Motor neuron (in vitro differentiated cells): Measurements from ENCODE around the gene KDM4D. TPM values are rescaled to one million over a fixed set of nuclear protein-coding genes. Genes with fewer than 3 reads are reported as not detected.
A peak's percentile ranks its signal among the peaks of the same experiment; 100 is the strongest.

Source experiments
- ATAC-seq, 8 experiments: fragments of 200-7000 bp; cut with Tn5 transposase; replicated peaks in 6 of 8; 2 replicates each; pipeline ENCODE4 v1.8.0; 2021; ENCODE audit warnings: mild to moderate bottlenecking in 8 of 8, moderate library complexity in 8 of 8
- H3K27ac ChIP-seq, 2 donors: fragments of 250-450 bp; sonication (Bioruptor Pico); 2 replicates each; pipeline ENCODE4 v1.9.0; 2021; ENCODE audit warnings: antibody characterized with exemption in 2 of 2, mild to moderate bottlenecking in 2 of 2, moderate library complexity in 1 of 2
- H3K4me1 ChIP-seq, 2 donors: fragments of 250-450 bp; sonication (Bioruptor Pico); replicated peaks in 1 of 2; 2 replicates each; pipeline ENCODE4 v1.6.1; 2021; ENCODE audit warnings: antibody characterized with exemption in 2 of 2, mild to moderate bottlenecking in 2 of 2, moderate library complexity in 1 of 2
- H3K4me3 ChIP-seq, 5 donors: fragments of 250-450 bp; sonication (Bioruptor Pico); 2 replicates each; pipeline ENCODE4 v1.9.0; 2021; ENCODE audit warnings: antibody characterized with exemption in 5 of 5, mild to moderate bottlenecking in 5 of 5, moderate library complexity in 4 of 5
- WGBS, 10 experiments: fragments of 450-650 bp; shearing (Covaris generic); methylation state at CpG; one replicate each; pipeline ENCODE4 v1.0.0; 2022; 5-methylcytosine and 5-hydroxymethylcytosine counted together
- in situ Hi-C, 9 experiments: fragments of 400-800 bp; cut with MboI; loops; one replicate each; pipeline ENCODE4 v1.15.0; 2021; ENCODE audit warnings: low sequenced_read_pairs in 9 of 9, low pct_unique_long_range_greater_than_20kb in 2 of 9; ENCODE audit not compliant: unreplicated experiment in 9 of 9
- total RNA-seq, 8 experiments: library from RNA; unstranded; fragments of 300-600 nt; gene quantifications; 2 replicates each; pipeline versions ENCODE4 v1.2.3 to v1.2.4, GENCODE V29; 2022

KDM4D gene
- total RNA-seq, 8 experiments from 2014 or later = 0.97 to 3.9 (median 2.3) TPM

GRCh38 chr11:94964934-94965333 lies 8.6 kb upstream of the KDM4D start:
- WGBS, 10 experiments = 73 to 100% (median 100%) methylated on average over 1 to 4 of the region's 4 CpGs; no CpG with 5 or more reads in 2 of the 10 experiments
- ATAC-seq = no peak
- Histone ChIP-seq H3K4me1 (no peaks in the 10 kb centered on the region), H3K4me3 (no peak overlapping the region), H3K27ac (no peak overlapping the region)
- in situ Hi-C loops = loop anchor here in 1 of 9 experiments (25.0 kb wide), 1 partner anchor 797 kb away; no protein-coding TSS in a partner anchor

- ATAC-seq = no peak
- H3K27ac ChIP-seq = no peak overlapping the region
- WGBS, 10 experiments = 82 to 100% (median 94%) methylated on average over 1 of the region's 1 CpG; no CpG with 5 or more reads in 4 of the 10 experiments
- in situ Hi-C loops = loop anchor here in 1 of 9 experiments (25.0 kb wide), 1 partner anchor 794 kb away; no protein-coding TSS in a partner anchor
- peaks cover 4 to 8% of the 10 kb centered on the region in 2 donors for H3K4me1 ChIP-seq
- no peak overlapping the region for H3K4me3 ChIP-seq
Measured at GRCh38 chr11:94968334-94968958, 5.1 kb upstream of the KDM4D start.

GRCh38 chr11:94972700-94973098 lies 810 bp upstream of the KDM4D start:
- no peak for ATAC-seq
- WGBS, 10 experiments = 0 to 22% (median 0%) methylated on average over 1 to 3 of the region's 5 CpGs
- Histone ChIP-seq H3K27ac (peak overlapping the region in 1 of 2 donors; percentile 83), H3K4me3 (peak overlapping the region; percentile 60 to 98 (median 69)), H3K4me1 (peaks cover 4 to 10% of the 10 kb centered on the region in 2 donors)
- in situ Hi-C loops = loop anchor here in 1 of 9 experiments (25.0 kb wide), 1 partner anchor 790 kb away; no protein-coding TSS in a partner anchor

GRCh38 chr11:94974178-94974577 lies 669 bp downstream of the KDM4D start:
- H3K4me1 ChIP-seq = peaks cover 4 to 10% of the 10 kb centered on the region in 2 donors
- 25 to 100% (median 59%) methylated on average over 1 to 6 of the region's 6 CpGs for WGBS, 10 experiments
- in situ Hi-C loops = loop anchor here in 1 of 9 experiments (25.0 kb wide), 1 partner anchor 788 kb away; no protein-coding TSS in a partner anchor
- ATAC-seq = no peak
- H3K27ac ChIP-seq = no peak overlapping the region
- peak overlapping the region; percentile 60 to 98 (median 69) for H3K4me3 ChIP-seq

- in situ Hi-C loops = no loop called here
- Histone ChIP-seq H3K4me1 (peaks cover 4 to 10% of the 10 kb centered on the region in 2 donors), H3K4me3 (no peak overlapping the region), H3K27ac (no peak overlapping the region)
- no peak for ATAC-seq
- 80 to 100% (median 87%) methylated on average over 1 of the region's 1 CpG; no CpG with 5 or more reads in 4 of the 10 experiments for WGBS, 10 experiments
Measured at GRCh38 chr11:94975599-94975998, 2.1 kb downstream of the KDM4D start.

GRCh38 chr11:94987378-94987777 lies 13.9 kb downstream of the KDM4D start:
- 36 to 90% (median 76%) methylated on average over 3 to 4 of the region's 4 CpGs for WGBS, 10 experiments
- in situ Hi-C loops = no loop called here
- H3K27ac ChIP-seq = no peak overlapping the region
- ATAC-seq = no peak
- no peak overlapping the region for H3K4me3 ChIP-seq
- no peaks in the 10 kb centered on the region for H3K4me1 ChIP-seq

GRCh38 chr11:94988748-94989147 lies 15.2 kb downstream of the KDM4D start:
- no peak for ATAC-seq
- Histone ChIP-seq H3K4me3 (no peak overlapping the region), H3K4me1 (no peaks in the 10 kb centered on the region), H3K27ac (no peak overlapping the region)
- in situ Hi-C loops = no loop called here
- WGBS, 10 experiments = 40 to 100% (median 86%) methylated on average over 1 of the region's 1 CpG; no CpG with 5 or more reads in 3 of the 10 experiments

GRCh38 chr11:94993400-94993943 lies 20.0 kb downstream of the KDM4D start:
- Histone ChIP-seq H3K4me1 (no peaks in the 10 kb centered on the region), H3K27ac (no peak overlapping the region), H3K4me3 (no peak overlapping the region)
- WGBS, 10 experiments = 67 to 100% (median 88%) methylated on average over 1 to 2 of the region's 2 CpGs
- ATAC-seq = no peak
- in situ Hi-C loops = no loop called here

- H3K4me1 ChIP-seq = no peaks in the 10 kb centered on the region
- ATAC-seq = no peak
- H3K27ac ChIP-seq = no peak overlapping the region
- no peak overlapping the region for H3K4me3 ChIP-seq
- in situ Hi-C loops = no loop called here
- 69 to 97% (median 84%) methylated on average over 4 to 6 of the region's 6 CpGs; no CpG with 5 or more reads in 3 of the 10 experiments for WGBS, 10 experiments
Measured at GRCh38 chr11:94997437-94997836, 23.9 kb downstream of the KDM4D start.

GRCh38 chr11:94998285-94998684 lies 24.8 kb downstream of the KDM4D start:
- Histone ChIP-seq H3K4me1 (no peaks in the 10 kb centered on the region), H3K4me3 (no peak overlapping the region), H3K27ac (no peak overlapping the region)
- in situ Hi-C loops = no loop called here
- 86 to 91% methylated on average over 4 to 8 of the region's 13 CpGs; no CpG with 5 or more reads in 8 of the 10 experiments for WGBS, 10 experiments
- ATAC-seq = no peak

GRCh38 chr11:95003716-95004115 lies 30.2 kb downstream of the KDM4D start:
- H3K4me3 ChIP-seq = no peak overlapping the region
- no peak for ATAC-seq
- no peaks in the 10 kb centered on the region for H3K4me1 ChIP-seq
- H3K27ac ChIP-seq = no peak overlapping the region
- in situ Hi-C loops = no loop called here

GRCh38 chr11:95005642-95006041 lies 32.1 kb downstream of the KDM4D start:
- in situ Hi-C loops = no loop called here
- Histone ChIP-seq H3K4me1 (no peaks in the 10 kb centered on the region), H3K27ac (no peak overlapping the region), H3K4me3 (no peak overlapping the region)
- no peak for ATAC-seq
- 0 to 100% (median 73%) methylated on average over 1 of the region's 1 CpG; no CpG with 5 or more reads in 4 of the 10 experiments for WGBS, 10 experiments

GRCh38 chr11:95011376-95011775 lies 37.9 kb downstream of the KDM4D start:
- Histone ChIP-seq H3K27ac (no peak overlapping the region), H3K4me3 (no peak overlapping the region), H3K4me1 (no peaks in the 10 kb centered on the region)
- ATAC-seq = no peak
- in situ Hi-C loops = no loop called here
